ENCODE results near the gene BRAT1.

GRCh38 chr7:2571409-2571808, 16.1 kb upstream of the BRAT1 start:
- TF ChIP-seq CTCF (conservative IDR thresholded peaks at IDR 0.05 in 1 of 2, IDR thresholded peaks at IDR 0.05 in 1 of 2; ENCODE audit: low read depth in 1 of 2, low read length in 2 of 2) (no peak), EZH2 (IDR thresholded peaks at IDR 0.05; ENCODE audit: low read length, missing control alignments) (no peak)

Measured in fibroblast of lung (primary cell).